Body of pancreas (tissue), 4 donors: ENCODE data around the gene XCR1.
"Not testable (repeated sequence)": the region's sequence is repeated elsewhere in the genome, so short reads cannot be mapped to it uniquely, and the experiment has no call there.

Source experiments
- CTCF ChIP-seq, 7 experiments: fragments of 450-650 bp in 4 of 7; fragments of 200-600 bp in 3 of 7; sonication (generic) in 3 of 7; IDR thresholded peaks; one replicate each; pipeline ENCODE4 v1.5.1; 2016 to 2019; ENCODE audit warnings: antibody characterized with exemption in 7 of 7
- POLR2A ChIP-seq, 3 donors: fragments of 450-650 bp; IDR thresholded peaks; one replicate each; pipeline ENCODE4 v1.6.1; 2016; ENCODE audit warnings: antibody characterized with exemption in 3 of 3, mild to moderate bottlenecking in 2 of 3

- TF ChIP-seq CTCF, POLR2A (IDR thresholded peaks at IDR 0.05): not testable (repeated sequence)
Observed at GRCh38 chr3:46038071-46038470, 10.8 kb upstream of the XCR1 start.
